ENCODE measurements around the gene GCK.
"Not testable (repeated sequence)": the region's sequence is repeated elsewhere in the genome, so short reads cannot be mapped to it uniquely, and the experiment has no call there.

The GCK gene

DNA sequence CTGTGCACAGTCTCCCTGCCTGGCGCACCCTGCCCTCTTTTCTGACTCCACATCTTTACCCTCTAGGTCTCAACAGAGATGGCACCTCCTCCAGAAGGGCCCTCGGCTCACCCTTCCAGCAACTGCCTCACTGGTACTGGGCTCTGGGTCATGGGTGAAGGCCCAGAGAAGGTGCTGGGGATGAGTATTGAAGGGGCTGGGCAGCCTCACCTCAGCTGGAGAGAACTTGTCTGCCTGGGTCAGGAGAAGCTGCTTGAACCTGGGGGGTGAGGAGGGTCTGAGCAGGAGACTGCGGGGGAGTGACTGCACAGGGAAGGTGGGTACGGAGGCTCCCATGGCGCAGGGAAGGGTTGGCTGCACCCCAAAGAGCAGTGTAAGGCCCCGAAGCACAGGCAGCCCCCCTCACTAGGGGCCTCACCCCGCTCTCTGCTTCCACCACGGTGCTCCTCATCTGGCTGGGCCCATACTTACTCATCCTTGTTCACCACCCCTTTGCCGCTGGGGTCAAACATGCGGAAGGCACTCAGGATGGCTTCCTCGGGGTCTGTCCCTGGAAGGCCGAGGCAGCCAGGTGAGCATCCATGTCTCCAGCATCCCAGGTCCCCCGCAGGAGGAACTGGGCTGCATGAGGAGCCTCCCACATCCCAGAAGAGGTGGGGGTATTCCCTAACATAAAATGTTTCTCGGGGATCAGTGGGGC, 49.8 kb downstream of the GCK start:
- DNase-seq = no peak

DNA sequence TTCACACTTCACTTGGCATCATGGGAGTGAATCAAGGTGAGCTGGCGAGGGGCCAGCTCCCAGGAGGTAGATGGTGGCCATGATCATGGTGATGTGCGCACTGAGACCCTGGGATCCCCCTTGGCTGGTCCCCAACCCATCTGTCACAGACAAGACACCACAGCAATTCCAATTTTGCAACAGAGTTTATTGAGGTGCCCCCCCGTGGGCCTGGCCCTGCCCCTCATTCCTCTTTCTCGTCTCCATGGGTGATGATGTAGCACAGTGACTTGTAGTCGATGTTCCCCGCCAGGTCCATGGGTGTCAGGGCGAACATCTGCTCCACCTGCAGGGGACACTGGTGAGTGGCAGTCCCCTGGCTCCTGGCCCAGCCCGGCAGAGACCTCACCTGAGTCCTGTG, 50.5 kb downstream of the GCK start:
- DNase-seq = no peak

DNA sequence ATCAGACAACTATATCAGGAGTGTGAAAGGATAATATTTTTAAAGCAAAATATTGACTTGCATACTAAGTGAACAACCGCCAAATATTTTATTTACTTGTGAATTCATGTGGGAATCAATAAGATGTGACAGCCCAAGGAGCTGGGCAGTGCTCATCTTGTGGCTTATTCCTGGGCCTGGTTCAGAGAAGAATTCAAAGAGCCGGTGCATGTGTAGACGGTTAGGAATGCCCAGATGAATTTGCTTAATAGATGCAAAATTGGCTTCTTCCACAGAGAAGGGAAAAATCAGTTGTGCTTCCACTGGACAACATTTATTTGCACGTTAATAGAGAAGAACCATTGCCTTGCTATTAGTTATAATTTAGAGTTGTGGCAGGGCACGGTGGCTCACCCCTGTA, 52.5 kb downstream of the GCK start:
- DNase-seq = no peak

DNA sequence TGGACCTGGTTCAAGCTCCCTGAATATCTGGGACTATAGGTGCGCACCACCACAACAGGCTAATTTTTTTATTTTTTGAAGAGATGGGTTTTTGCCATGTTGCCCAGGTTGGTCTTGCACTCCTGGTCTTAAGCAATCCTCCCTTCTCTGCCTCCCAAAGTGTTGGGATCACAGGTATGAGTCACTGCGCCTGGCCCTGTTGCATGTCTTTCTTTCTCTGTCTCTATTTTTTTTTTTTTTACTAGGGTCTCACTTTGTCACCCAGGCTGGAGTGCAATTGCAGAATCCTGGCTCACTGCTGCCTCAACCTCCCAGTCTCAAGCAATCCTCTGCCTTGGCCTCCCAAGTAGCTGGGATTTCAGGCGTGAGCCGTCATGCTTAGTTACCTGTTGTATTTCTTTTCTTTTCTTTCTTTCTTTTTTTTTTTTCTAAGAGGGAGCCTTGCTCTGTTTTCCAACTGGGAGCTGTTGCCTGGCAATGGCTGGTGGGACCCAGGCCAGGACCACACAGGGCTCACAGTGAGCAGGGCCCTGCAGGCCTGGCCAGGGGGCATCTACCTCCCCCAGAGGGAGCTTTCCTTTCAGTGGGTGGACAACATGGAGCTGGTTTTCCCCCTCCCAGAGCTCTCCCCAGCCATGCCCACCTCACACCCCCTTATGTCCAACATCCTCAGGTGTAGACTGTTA, 54.2 kb downstream of the GCK start:
- no peak for DNase-seq

DNA sequence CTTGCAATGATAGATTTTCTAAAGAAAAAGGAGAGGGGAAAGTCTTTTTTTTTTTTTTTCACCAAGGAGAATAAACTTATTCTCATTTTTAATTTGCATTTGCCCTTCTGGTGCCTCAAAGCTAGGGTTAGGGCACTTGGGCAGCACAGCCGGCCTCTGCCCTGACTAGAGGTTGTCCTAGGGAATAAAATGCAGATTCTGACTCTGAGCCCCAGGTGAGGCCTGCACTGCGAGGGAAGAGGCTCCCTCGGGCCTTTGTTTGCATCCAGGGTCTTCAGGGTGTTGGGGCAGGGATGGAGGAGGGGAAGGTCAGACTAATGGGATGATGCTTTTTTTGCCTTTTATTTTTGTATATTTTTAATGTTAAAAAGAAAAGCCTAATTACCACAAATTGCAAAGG, 55.9 kb downstream of the GCK start:
- DNase-seq = no peak

DNA sequence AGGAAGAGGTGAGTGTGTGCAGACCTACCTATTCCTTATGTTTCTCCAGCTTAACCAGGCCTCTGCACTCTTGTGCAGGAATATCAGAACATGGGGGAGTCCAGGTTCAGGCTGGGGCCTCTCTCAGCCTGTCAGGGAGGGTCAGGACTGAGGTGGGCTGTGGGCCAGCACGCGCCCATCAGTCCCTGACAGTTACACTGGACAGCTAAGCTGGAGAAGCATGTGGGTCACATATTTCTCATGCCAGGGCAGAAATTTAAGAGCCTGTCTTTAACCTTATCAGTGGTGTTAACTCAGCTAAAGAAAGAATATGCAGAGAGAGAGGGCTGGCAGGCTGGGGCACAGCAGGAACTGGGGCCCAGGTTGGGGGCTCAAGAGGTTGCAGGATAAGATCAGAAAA, 57.2 kb downstream of the GCK start:
- DNase-seq = no peak

DNA sequence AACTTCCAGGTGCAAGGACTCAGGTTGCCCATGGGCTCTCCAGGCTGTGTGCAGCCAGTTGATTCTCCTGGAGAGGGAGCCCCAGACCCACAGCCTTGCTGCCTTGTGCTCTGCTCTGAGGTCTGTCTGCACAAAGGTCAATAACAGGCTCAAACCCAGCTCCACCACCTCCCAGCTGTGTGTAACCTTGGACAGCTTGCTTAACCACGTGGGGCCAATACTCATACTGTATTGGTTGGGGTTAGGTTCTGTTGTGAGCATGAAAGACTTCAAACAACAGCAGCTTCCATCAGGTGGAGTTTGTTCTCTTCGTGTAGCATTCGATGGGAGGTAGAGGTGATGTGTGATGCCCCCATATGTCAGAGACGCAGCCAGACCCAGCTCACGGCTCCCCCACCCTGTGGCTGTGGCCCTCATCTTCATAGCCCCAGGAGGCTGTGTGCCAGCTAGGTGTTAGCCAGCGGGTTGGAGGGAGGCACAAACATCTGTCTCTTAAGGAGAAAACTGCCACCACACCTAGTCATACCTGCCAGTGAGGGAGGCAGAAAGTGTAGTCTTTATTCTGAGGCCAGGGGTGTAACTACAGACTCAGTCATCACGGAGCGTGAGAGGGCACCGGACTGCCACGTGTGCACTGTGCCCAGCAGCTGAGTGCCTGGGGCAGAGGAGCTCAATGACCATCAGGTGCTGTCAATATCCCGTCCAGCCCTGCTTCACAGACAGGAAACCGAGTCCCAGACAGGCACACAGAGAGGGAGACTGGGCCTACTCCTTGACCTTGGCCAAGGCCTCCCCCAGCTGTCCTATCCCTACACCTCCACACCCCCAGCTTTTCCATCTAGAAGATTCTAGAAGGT, 57.8 kb downstream of the GCK start:
- DNase-seq = no peak

DNA sequence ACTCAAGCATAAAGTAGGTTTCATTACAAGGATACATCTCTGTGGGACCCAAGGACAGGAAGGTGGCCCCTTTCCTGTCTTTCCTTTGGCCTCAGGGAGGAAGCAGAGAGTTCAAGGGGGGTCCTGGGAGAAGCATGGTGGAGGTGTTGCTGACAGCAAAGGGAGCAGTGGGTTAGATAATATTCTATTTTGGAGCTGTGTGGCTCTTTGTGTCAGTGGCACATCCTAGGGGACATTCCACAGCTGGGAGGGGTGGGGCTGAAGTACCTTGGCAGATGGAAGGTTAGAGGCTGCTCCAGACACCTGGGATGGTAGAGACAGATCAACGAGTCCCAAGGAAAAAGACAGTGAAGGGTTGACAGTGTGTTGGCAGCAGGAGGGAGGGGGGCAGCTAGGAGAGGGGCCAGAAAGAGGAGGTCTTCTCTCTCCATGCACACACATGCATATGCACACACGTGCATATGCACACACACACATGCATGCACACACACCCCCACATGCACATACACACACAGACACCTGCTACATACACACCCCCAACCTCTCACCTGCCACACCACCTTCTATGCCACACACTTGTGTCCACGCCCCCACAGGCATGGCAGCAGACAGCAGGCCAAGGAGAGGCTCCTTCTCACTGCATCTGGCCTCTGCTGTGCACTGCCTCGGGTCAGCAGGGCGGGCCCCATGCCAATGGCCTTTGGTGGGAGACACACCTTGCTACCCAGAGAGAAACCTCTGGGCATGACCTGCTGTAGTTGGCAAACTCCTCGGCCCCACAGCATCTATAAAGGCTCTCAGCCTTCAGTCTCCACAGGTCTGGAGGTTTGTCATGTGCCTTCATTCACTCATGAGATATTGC, 60.3 kb downstream of the GCK start:
- no peak for DNase-seq

DNA sequence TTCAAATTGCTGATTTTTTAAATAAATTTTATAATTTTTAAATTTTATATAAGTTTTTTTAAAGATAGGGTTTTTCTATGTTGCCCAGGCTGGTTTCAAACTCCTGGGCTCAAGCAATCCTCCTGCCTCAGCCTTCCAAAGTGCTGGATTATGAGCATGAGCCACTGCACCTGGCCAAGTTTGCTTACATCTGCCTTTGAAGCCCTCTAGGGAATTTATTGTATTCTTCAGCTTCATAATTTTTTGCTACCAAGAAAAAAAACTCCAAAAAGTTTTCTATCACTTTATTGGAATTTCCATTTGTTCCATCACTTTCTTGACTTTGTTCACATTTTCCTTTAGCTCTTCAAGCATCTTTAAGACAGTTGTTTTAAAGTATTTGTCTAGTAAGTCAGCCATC, 62.1 kb downstream of the GCK start:
- DNase-seq = no peak

DNA sequence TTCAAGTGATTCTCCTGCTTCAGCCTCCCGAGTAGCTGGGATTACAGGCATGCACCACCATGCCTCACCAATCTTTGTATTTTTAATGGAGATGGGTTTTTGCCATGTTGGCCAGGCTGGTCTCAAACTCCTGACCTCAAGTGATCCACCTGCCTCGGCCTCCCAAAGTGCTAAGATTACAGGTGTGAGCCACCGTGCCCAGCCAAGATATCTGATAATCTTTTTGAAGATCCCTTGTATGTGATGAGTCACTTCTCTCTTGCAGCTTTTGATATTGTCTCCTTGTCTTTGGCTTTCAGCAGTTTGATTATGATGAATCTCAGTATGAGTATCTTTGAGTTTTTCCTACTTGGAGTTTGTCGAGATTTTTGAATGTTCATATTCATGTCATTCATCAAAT, 62.7 kb downstream of the GCK start:
- DNase-seq = not testable (repeated sequence)

DNA sequence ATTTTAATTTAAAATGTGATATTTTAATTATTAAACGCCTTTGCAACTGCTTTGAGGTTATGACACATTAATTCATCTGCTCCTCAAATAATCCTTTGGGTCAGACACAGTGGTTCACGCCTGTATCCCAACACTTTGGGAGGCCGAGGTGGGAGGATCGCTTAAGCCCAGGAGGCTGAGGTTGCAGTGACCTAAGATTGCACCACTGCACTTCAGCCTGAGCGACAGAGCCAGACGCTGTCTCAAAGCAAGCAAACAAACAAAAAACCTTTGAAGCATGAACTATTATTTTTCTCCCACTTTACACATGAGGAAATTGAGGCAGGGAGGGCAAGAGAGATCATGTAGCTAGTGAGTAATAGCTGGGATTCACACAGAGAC, 64.4 kb downstream of the GCK start:
- no peak for DNase-seq

DNA sequence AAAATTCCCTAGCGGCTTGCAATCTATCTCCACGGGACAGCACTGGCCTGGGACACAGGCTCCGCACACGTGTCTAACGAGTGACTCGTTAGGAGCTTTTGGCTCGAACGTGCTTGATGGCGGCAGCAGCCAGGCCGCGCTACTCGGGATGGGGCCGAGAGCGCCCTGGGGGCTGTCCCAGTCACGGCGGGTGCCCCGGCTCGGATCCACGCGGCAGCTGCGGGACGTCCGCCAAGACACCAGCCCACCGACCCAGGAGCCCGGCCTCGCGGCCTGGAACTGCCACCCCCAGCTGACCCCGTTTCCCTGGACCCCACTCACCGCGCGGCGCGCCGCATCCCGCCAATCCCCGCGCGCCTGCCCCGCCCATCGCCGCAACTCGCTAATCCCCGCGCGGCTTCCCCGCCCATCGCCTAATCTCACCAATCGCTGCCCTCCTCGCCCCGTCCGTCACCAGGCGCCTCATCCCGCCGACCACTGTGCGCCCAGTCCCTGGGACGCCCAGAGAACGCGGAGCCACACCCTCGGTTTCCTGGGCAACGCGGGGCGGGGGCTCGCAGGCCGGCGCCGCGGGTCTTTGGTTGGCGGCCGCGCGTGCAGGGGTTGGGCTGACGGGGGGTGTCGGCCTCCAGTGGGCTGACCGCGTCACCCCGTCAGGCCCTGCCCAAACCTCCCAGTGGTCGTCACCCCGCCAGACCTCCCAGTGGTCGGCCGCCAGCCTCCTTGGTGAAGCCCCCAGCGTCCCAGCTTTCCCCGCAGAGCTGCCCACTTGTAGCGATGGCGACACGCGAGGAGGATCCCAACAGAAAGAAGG, 65.8 kb downstream of the GCK start, which contains the start of gene POLD2:
POLD2 (minus strand) TSS at position 359 of the 814 bp plus-strand sequence. CDS start 1,495 bp downstream, outside the sequence.
- DNase-seq = peak; percentile 93

DNA sequence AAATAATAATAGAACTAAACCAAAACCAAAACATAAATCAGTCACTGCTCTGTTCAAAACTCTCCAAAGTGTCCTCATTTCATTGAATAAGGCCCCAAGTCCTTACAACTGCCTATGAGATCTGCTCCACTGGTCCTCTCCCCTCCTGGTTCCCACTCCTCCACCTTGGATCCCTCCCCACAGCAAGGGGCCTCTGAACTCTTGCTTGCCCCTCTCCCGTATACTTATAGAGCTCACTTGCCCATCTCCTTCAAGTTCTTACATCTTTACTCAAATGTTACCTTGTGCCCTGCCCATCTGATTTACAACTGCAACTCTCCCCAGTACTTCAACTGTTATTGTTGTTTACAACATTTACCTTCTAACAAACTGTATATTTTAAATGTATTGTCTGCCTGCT, 66.7 kb downstream of the GCK start:
- DNase-seq = no peak

DNA sequence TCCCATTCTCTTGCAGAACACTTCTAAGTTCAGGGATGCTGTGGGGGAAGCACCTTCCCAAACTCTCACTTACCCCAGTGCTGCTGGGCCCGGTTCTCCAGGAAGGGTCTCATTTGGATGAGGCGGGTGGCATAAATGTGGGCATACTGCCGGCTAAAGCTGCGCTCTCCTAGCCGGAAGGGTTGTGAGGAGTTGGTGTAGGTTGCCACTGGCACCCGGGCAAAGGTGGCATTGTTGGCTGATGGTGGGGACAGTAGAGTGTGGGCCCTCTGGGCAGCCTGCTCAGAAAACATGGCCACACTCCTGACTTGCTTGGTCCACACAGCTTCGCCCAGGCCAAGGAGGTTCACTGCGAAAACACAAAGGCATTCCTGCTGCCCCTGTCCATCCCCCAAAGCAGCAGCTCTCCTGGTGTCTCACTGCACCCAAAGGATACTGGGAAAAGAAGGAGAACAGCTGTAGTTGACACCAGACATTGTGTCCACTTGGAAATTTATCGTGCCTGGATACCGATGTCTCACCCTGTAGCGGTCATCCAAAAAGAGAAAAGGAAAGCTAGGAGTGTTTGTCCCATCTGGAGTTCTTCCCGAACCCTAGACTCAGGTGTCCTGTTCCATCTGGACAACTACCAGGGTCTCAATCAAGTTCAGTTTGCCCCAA, 67.3 kb downstream of the GCK start:
- no peak for DNase-seq

DNA sequence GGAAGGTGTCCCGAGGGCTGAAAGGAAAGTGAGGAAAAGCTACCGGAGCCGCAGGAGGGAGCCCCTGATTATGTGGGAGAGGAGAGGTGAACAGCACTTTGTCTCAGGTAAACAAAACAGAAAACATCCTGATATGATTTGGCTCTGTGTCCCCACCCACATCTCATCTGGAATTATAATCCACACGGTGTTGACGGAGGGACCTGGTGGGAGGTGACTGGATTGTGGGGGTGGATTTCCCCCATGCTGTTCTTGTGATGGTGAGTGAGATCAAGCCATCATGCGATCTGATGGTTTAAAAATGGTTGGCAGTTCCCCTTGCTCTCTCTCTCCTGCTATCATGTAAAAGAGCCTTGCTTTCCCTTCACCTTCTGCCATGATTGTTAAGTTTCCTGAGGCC, 68.8 kb downstream of the GCK start:
- no peak for DNase-seq

DNA sequence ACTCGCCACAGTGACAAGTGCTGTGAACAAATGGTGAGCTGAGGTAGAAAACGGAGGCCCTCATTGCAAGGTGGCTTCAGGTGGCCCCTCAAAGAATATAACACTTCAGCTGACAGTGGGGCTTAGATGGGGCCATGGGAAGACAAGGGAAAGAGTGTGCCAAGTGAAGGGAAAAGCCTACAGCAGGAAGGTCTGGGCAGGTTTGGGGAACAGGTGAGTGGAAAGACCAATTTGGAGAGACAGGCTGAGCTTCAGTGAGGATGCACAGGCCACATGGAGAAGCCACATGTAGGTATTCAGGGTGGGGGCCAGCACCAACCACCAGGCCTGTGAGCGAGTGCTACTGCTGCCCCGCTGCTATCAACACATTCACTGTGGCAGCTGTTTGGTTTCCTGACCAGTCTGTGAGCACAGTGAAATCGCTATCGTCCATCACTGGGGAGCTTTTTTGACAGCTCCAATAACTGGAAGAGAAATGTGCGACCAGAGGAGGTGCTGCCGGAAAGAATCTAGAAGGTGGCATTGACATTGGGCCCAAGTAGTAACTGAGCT, 69.3 kb downstream of the GCK start:
- DNase-seq = no peak

DNA sequence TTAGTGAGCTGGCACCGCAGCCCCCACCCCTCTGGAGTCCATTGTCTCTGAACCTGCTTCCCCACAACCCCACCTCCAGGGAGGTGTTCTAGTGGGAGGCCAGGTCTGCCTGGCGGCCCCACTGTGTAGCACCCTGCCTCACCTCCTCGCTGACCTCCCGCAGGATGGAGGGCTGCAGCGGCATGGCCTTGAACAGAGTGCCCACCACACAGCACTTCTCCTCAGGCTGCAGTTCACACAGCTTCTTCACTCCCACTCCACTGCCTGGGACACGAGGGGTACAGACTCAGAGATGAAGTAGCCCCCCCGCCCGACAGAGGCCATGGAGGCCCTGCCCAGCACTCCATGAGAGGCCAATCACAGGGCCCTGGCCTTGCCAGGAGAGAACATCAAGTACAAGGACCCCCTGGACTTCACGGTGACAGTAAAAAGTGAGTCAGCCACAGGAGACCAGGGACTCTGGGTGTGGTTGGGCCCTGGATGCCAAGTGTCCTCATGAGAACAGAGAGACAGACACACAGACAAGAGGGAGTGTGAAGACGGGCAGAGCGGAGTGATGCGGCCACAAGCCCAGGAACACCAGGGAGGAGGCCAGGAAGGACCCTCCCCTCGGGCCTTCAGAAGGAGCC, 71.3 kb downstream of the GCK start:
- no peak for DNase-seq

DNA sequence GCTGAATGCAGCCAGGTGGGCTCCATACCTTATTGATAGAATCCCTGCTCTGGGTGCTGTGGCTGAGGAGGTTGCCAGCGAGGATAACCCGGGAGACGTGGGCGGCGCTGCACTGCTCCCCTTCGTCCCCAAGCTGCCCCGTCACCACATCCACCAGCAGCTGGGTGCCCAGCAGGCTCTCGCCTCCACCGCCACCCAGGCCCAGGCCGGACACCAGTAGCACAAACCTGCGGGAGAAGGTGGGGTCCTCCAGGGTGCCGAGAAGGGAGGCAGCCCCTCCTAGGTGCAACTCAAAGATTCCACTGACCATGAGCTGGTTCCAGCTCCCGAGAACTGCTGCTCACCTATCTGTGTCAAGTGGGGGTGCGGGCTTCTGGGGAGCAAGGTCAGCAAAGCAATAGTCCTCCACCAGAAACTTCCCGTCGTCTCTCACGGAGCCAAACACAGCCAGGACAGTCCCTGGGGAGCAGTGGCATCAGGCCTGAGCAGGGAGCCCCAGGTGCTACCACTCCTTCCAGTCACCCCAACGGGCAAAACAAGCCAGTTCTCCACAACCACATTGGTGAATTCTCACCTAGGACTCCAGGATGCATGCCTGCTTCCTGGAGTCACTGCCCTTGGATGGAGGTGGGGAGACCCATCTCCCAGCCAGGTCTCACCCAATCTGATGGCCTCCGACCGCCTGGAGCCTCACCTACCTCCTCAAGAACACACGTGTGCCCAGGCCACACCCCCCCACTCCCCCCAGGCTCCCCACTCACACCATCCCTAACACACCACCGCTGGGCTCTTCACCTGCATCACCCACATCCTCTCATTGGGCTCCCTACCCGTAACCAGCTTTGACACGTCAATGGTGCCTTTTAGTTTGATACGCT, 72.2 kb downstream of the GCK start:
- DNase-seq = no peak

DNA sequence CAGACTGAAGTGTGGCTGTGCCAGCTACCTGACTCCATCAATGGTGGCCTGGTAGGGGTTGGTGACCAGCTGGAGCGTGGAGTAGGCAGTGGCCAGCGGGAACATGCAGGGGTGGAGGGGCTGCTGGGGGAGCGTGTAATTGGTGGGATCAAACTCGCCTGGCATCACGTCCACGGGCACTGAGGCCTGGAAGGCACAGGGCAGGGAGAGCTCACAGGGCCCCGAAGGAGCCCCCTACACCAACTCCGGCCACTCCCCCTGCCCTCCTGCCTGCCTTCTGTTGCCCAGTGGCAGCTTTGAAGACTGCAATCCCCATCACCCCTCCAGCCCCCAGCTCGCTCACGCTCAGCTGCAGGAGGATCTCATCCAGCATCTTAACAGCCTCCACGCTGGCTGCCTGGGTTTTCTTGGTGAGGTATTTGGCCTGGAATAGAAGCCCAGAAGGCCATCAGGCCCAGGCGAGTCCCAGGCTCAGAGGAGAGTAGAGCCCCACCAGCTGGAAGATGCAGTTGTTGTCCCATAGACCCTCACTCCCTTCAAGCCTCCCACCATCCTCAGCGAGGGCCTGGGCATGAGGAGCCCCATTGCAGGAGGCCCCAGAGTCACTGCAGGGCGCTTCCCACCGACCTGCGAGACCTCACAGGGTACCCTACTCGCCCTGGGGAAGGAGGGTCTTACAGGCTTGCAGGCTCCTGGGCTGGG, 73.0 kb downstream of the GCK start:
- no peak for DNase-seq

Measured in NCI-H446 treated with DMSO at 0.1 percent for 48 hours (cell line).